Esophagus squamous epithelium (tissue), 4 donors: ENCODE data around the gene ZNF619.

ENCODE experiments used
- CTCF ChIP-seq, 6 experiments: fragments of 450-650 bp in 4 of 6; fragments of 200-600 bp in 2 of 6; sonication (generic) in 2 of 6; IDR thresholded peaks; one replicate each; pipeline ENCODE4 v1.5.1; 2016 to 2019; ENCODE audit warnings: antibody characterized with exemption in 6 of 6, mild to moderate bottlenecking in 4 of 6, moderate library complexity in 4 of 6
- POLR2A ChIP-seq, 4 donors: fragments of 450-650 bp; IDR thresholded peaks; one replicate each; pipeline ENCODE4 v1.6.1; 2017; ENCODE audit warnings: antibody characterized with exemption in 4 of 4, mild to moderate bottlenecking in 4 of 4, moderate library complexity in 3 of 4

GRCh38 chr3:40494698-40495097 is 17.8 kb downstream of the ZNF619 start:
- TF ChIP-seq POLR2A (IDR thresholded peaks at IDR 0.05) (no peak), CTCF (IDR thresholded peaks at IDR 0.05) (no peak)
